Transverse colon (tissue), 4 donors: Measurements from ENCODE around the gene C6orf136.

Experiments used
- EP300 ChIP-seq: sonication (generic); formaldehyde crosslinking; IDR thresholded peaks from one replicate; pipeline ENCODE4 v1.6.1; 2017; ENCODE audit warnings: antibody characterized with exemption, low read depth
- POLR2AphosphoS5 ChIP-seq, 3 donors: sonication (generic); formaldehyde crosslinking; IDR thresholded peaks; one replicate each; pipeline ENCODE4 v1.6.1; 2016; ENCODE audit warnings: antibody characterized with exemption in 3 of 3
- TF ChIP-seq, protein P1 (sequence below), 5 experiments: fragments of 200-600 bp in 3 of 5; fragments of 450-650 bp in 2 of 5; sonication (generic) in 3 of 5; IDR thresholded peaks; 1 replicate in 2 of 5; 2 replicates in 3 of 5; pipeline ENCODE4 v1.5.1; 2016 to 2017; ENCODE audit warnings: antibody characterized with exemption in 5 of 5, inconsistent platforms in 3 of 5, mild to moderate bottlenecking in 2 of 5, moderate library complexity in 1 of 5

- TF ChIP-seq, protein P1, sequence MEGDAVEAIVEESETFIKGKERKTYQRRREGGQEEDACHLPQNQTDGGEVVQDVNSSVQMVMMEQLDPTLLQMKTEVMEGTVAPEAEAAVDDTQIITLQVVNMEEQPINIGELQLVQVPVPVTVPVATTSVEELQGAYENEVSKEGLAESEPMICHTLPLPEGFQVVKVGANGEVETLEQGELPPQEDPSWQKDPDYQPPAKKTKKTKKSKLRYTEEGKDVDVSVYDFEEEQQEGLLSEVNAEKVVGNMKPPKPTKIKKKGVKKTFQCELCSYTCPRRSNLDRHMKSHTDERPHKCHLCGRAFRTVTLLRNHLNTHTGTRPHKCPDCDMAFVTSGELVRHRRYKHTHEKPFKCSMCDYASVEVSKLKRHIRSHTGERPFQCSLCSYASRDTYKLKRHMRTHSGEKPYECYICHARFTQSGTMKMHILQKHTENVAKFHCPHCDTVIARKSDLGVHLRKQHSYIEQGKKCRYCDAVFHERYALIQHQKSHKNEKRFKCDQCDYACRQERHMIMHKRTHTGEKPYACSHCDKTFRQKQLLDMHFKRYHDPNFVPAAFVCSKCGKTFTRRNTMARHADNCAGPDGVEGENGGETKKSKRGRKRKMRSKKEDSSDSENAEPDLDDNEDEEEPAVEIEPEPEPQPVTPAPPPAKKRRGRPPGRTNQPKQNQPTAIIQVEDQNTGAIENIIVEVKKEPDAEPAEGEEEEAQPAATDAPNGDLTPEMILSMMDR (IDR thresholded peaks at IDR 0.05): no peak
- TF ChIP-seq POLR2AphosphoS5 (IDR thresholded peaks at IDR 0.05) (peak; percentile 72 to 88 (median 82)), EP300 (peak; percentile 22)
These were observed 35.5 kb downstream of the C6orf136 start for GRCh38 chr6:30682143-30683117.
